Activated T-helper 2 cell treated with anti-CD3 and anti-CD28 coated beads, Interferon-gamma antibody, Interleukin-2, Interleukin-4, amounts not matched to agents 10 μg/mL and 5 μg/mL and 100 μg/mL, durations not matched to agents 14 hours and 24 hours and 36 hours (primary cell): ENCODE measurements around the gene PYGM. TPM values are rescaled to one million over a fixed set of nuclear protein-coding genes. Genes with fewer than 3 reads are reported as not detected.

ENCODE experiments used
- DNase-seq: peaks from one replicate; pipeline ENCODE4 v3.0.0; 2021; ENCODE audit warnings: low spot score
- H3K27ac Mint-ChIP-seq: one replicate; pipeline ENCODE4 v1.8.0; 2021; ENCODE audit warnings: mixed read lengths
- H3K27me3 Mint-ChIP-seq: one replicate; pipeline ENCODE4 v1.8.0; 2021; ENCODE audit warnings: low read depth, mixed read lengths
- H3K36me3 Mint-ChIP-seq: one replicate; pipeline ENCODE4 v1.8.0; 2021; ENCODE audit warnings: low read depth, mixed read lengths
- H3K4me1 Mint-ChIP-seq: one replicate; pipeline ENCODE4 v1.8.0; 2021; ENCODE audit warnings: low read depth, mixed read lengths
- H3K4me3 Mint-ChIP-seq: one replicate; pipeline ENCODE4 v1.8.0; 2021; ENCODE audit warnings: low read depth, mild to moderate bottlenecking, moderate library complexity, mixed read lengths
- H3K9me3 Mint-ChIP-seq: one replicate; pipeline ENCODE4 v1.8.0; 2021; ENCODE audit warnings: mixed read lengths
- intact Hi-C: fragments of 100-400 bp; cut with micrococcal nuclease; formaldehyde crosslinking; loops from one replicate; pipeline ENCODE4 v1.15.1; 2023
- total RNA-seq: library from RNA; stranded (reverse); gene quantifications from 2 replicates; pipeline ENCODE4 v1.2.3, GENCODE V29; 2022

The PYGM gene
- total RNA-seq, 1 donor from 2014 or later: 1.9 TPM

GRCh38 chr11:64717268-64717578 is 42.6 kb downstream of the PYGM start:
- Mint-ChIP-seq H3K36me3 (no peaks in the 10 kb centered on the region), H3K9me3 (no peaks in the 10 kb centered on the region), H3K4me1 (peaks cover under 1% of the 10 kb centered on the region), H3K27ac (no peak overlapping the region), H3K4me3 (no peak overlapping the region), H3K27me3 (peaks cover 79% of the 10 kb centered on the region)
- intact Hi-C loops: no loop called here
- DNase-seq: no peak

GRCh38 chr11:64716473-64717267 is 43.1 kb downstream of the PYGM start:
- Mint-ChIP-seq H3K36me3 (no peaks in the 10 kb centered on the region), H3K27me3 (peaks cover 79% of the 10 kb centered on the region), H3K27ac (no peak overlapping the region), H3K4me1 (peaks cover 6% of the 10 kb centered on the region), H3K4me3 (no peak overlapping the region), H3K9me3 (no peaks in the 10 kb centered on the region)
- intact Hi-C loops: no loop called here
- no peak for DNase-seq

- no peak for DNase-seq
- Mint-ChIP-seq H3K9me3 (no peaks in the 10 kb centered on the region), H3K4me3 (no peak overlapping the region), H3K27ac (no peak overlapping the region), H3K36me3 (no peaks in the 10 kb centered on the region), H3K4me1 (peaks cover 8% of the 10 kb centered on the region), H3K27me3 (peaks cover 76% of the 10 kb centered on the region)
- intact Hi-C loops: no loop called here
These were observed 43.9 kb downstream of the PYGM start for GRCh38 chr11:64715756-64716472.

GRCh38 chr11:64715110-64715509 is 44.7 kb downstream of the PYGM start:
- Mint-ChIP-seq H3K27me3 (peaks cover 75% of the 10 kb centered on the region), H3K4me3 (no peak overlapping the region), H3K4me1 (peaks cover 8% of the 10 kb centered on the region)

GRCh38 chr11:64714666-64715065 is 45.1 kb downstream of the PYGM start:
- H3K4me3 Mint-ChIP-seq: no peak overlapping the region
- no peaks in the 10 kb centered on the region for H3K36me3 Mint-ChIP-seq
- DNase-seq: no peak
- no peaks in the 10 kb centered on the region for H3K9me3 Mint-ChIP-seq
- peaks cover 8% of the 10 kb centered on the region for H3K4me1 Mint-ChIP-seq
- H3K27ac Mint-ChIP-seq: no peak overlapping the region
- peaks cover 73% of the 10 kb centered on the region for H3K27me3 Mint-ChIP-seq
- intact Hi-C loops: no loop called here

More at GRCh38 chr11:64715110-64715509, 44.7 kb downstream of the PYGM start:
- no peaks in the 10 kb centered on the region for H3K36me3 Mint-ChIP-seq
- intact Hi-C loops: no loop called here
- no peak overlapping the region for H3K27ac Mint-ChIP-seq
- no peaks in the 10 kb centered on the region for H3K9me3 Mint-ChIP-seq
- no peak for DNase-seq

GRCh38 chr11:64713781-64714363 is 45.9 kb downstream of the PYGM start:
- no peak overlapping the region for H3K27ac Mint-ChIP-seq
- H3K4me3 Mint-ChIP-seq: no peak overlapping the region
- DNase-seq: no peak
- H3K9me3 Mint-ChIP-seq: no peaks in the 10 kb centered on the region
- no peaks in the 10 kb centered on the region for H3K36me3 Mint-ChIP-seq
- peaks cover 8% of the 10 kb centered on the region for H3K4me1 Mint-ChIP-seq
- H3K27me3 Mint-ChIP-seq: peaks cover 72% of the 10 kb centered on the region
- intact Hi-C loops: no loop called here

- Mint-ChIP-seq H3K27ac (no peak overlapping the region), H3K9me3 (no peaks in the 10 kb centered on the region), H3K4me1 (peaks cover 8% of the 10 kb centered on the region), H3K4me3 (no peak overlapping the region), H3K36me3 (no peaks in the 10 kb centered on the region), H3K27me3 (peaks cover 69% of the 10 kb centered on the region)
- intact Hi-C loops: no loop called here
- no peak for DNase-seq
These were observed 46.6 kb downstream of the PYGM start for GRCh38 chr11:64713016-64713707.

- DNase-seq: no peak
- Mint-ChIP-seq H3K27ac (no peak overlapping the region), H3K27me3 (peaks cover 69% of the 10 kb centered on the region), H3K36me3 (no peaks in the 10 kb centered on the region), H3K4me3 (no peak overlapping the region), H3K4me1 (peaks cover 8% of the 10 kb centered on the region), H3K9me3 (no peaks in the 10 kb centered on the region)
- intact Hi-C loops: no loop called here
These were observed 47.3 kb downstream of the PYGM start for GRCh38 chr11:64712430-64713015.

GRCh38 chr11:64711956-64712362 is 47.8 kb downstream of the PYGM start:
- intact Hi-C loops: no loop called here
- Mint-ChIP-seq H3K36me3 (no peaks in the 10 kb centered on the region), H3K27ac (no peak overlapping the region), H3K4me1 (peaks cover 8% of the 10 kb centered on the region), H3K27me3 (peaks cover 64% of the 10 kb centered on the region), H3K4me3 (no peak overlapping the region), H3K9me3 (no peaks in the 10 kb centered on the region)
- DNase-seq: no peak

GRCh38 chr11:64711138-64711955 is 48.4 kb downstream of the PYGM start:
- H3K27ac Mint-ChIP-seq: no peak overlapping the region
- DNase-seq: no peak
- no peak overlapping the region for H3K4me3 Mint-ChIP-seq
- H3K4me1 Mint-ChIP-seq: peaks cover 8% of the 10 kb centered on the region
- intact Hi-C loops: no loop called here
- no peaks in the 10 kb centered on the region for H3K9me3 Mint-ChIP-seq
- H3K27me3 Mint-ChIP-seq: peaks cover 64% of the 10 kb centered on the region
- no peaks in the 10 kb centered on the region for H3K36me3 Mint-ChIP-seq

- H3K4me1 Mint-ChIP-seq: peaks cover 8% of the 10 kb centered on the region
- no peak overlapping the region for H3K27ac Mint-ChIP-seq
- H3K4me3 Mint-ChIP-seq: no peak overlapping the region
- intact Hi-C loops: no loop called here
- H3K9me3 Mint-ChIP-seq: no peaks in the 10 kb centered on the region
- DNase-seq: no peak
- H3K36me3 Mint-ChIP-seq: no peaks in the 10 kb centered on the region
- peaks cover 60% of the 10 kb centered on the region for H3K27me3 Mint-ChIP-seq
These were observed 49.2 kb downstream of the PYGM start for GRCh38 chr11:64710418-64711137.
